ENCODE results near the gene EPC1.

DNA sequence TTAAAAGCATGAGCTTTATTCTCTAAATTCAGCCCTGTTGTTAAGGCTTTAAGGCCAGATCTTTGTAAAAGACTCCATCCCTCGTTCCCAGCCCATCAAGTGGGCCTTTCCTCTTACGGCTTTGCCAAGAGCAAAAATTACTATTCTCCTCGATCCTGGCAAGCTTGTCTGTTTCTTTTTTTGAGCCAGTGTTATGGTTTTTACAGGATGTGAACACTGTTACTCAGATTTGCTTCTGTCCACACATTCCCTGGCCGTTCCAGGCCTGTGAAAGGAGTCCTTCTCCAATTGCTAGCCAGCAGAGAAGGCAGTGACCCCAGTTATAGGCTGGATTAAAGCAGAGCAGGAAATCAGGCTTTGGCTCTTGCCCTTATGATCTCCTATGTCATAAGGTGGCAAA lies 47.0 kb upstream of the EPC1 start:
- no peak for TF ChIP-seq POLR2AphosphoS5 (IDR thresholded peaks at IDR 0.05; ENCODE audit: borderline replicate concordance, low read depth, low read length)
- no peak for TF ChIP-seq EZH2 (IDR thresholded peaks at IDR 0.05)
- TF ChIP-seq FOXP2 (optimal IDR thresholded peaks at IDR 0.05; ENCODE audit: control extremely low read depth, extremely low read length, insufficient read depth): no peak
